Stimulated activated CD8-positive, alpha-beta memory T cell treated with anti-CD3 and anti-CD28 coated beads, Interleukin-15, amount 100 ng/mL, for 4 hours (primary cell): ENCODE results near the gene ESR2.
"Not testable (repeated sequence)": the region's sequence is repeated elsewhere in the genome, so short reads cannot be mapped to it uniquely, and the experiment has no call there.

Experiments
- DNase-seq, 2 donors: peaks; one replicate each; pipeline ENCODE4 v3.0.0-alpha.2; 2020; ENCODE audit warnings: low read depth in 2 of 2

Gene ESR2

DNA sequence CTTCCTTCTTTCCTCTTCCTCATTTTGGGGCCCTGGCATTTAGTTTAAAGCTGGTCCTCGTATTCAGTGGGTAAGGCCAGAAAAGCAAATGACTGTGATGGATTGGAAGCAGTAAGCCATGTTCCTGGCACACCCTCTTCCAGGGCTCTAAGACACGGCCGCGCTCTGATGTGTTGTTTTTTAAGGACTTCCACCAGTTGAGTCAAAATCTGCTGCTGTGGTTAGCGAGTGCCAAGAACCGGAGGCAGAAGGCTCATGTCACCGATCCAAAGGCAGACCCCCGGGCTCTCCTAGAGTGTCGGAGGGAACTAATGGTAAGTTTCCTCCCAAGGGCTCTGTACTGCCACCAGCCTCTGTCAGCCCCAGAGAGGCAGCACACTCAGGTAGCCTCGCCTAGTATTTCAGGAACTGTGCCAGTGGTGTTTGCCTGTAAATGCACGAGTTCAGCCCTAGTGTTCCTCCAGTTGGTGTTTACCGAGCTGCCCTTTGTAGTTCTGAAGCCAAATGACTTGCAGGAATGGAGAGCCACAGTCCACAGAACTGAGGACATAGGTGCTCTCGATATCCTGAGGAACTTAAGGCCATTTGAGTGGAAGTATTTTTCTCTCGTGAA is 72.7 kb downstream of the ESR2 start:
- DNase-seq = no peak

DNA sequence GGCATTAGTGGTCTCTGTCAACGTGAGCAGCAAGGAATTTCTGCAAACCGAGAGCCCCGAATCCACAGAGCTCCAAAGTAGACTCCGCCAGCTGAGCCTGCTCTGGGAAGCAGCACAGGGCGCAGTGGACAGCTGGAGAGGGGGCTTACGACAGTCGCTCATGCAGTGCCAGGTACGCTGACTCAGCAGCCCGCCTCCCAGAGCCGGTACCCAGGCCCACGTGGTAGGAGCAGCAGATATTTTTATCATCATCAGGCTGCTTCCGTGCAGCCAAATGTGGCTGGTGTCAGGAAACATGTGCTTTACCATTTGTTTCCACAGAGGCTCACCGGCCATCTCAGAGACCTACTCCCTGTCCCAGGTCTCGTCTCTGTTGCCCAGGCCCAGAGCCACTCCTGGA is 73.7 kb downstream of the ESR2 start:
- no peak for DNase-seq

DNA sequence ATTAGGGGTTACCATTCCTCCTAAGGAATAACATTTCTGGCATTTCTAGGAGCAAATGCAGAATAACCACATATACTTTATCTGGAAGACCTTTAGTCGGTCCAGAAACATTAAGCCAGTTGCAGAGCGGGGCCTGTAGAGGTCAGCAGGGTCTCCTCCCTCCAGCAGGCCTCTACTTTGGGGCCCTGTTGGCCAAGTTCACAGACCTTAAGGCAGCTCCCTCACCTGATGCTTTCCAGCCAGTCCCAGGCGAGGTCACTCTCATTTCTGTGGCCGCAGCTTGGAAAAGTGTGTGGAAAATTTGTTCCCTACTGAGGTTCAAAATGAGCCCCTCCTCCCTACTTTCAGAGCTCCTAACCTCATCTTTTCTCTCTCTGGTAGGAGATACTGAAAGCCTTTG is 74.1 kb downstream of the ESR2 start:
- no peak for DNase-seq

DNA sequence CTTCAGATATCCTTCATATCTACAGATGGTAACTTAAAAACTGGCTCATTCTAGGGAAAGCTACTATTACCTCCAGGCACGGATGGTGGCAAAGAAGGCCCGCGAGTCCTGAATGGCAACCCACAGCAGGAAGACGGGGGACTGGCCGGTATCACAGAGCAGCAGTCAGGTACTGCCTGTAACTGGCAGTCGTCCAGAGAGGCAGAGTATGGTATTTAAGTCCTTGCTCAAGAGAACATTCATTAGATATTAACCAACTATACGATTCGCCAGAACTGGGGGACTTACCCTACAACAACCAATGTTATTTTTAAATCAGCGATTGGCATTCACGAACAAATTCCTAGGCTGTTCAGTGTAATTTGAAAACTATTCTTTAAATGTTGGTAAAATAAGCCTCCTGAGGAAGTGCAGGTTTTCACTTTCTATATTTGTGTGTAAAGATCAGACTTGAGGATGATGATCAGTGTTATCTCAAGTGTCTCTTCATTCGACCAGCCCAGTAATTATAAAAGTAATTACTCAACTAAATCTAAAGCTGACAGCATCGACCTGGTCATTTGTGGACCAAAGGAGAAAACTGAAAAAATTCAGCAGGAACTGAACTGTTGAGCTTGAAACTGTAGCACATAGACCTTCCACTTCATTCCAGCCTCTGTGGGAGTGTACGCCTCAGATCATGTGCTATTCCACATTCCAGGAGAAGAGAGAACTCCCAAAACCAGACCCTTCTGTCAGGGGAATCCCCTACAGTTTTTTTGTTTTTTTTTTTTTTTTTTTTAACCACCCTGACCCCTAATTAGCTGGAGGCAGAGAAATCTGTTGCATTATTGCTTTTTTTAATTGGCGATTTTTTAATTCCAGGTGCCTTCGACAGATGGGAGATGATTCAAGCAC is 75.6 kb downstream of the ESR2 start:
- no peak for DNase-seq

DNA sequence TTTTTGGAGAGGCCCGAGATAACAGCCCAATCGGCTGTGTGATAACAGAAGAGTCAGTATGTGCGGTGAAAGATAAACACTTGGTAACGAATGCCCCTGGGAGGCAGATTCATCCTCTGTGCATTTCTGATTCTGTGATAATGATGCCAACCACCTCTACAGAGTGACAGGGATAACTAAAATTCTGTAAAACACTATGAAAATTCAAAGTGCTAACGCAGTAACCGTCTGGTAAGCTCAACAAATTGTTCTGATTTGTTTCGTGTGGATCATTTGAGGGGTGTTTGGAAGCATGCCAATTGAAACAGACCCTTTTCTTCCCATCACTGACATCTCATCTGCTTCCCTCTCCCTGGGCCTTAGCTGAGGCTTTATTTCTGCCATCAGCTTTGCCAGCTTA is 76.3 kb downstream of the ESR2 start:
- no peak for DNase-seq

DNA sequence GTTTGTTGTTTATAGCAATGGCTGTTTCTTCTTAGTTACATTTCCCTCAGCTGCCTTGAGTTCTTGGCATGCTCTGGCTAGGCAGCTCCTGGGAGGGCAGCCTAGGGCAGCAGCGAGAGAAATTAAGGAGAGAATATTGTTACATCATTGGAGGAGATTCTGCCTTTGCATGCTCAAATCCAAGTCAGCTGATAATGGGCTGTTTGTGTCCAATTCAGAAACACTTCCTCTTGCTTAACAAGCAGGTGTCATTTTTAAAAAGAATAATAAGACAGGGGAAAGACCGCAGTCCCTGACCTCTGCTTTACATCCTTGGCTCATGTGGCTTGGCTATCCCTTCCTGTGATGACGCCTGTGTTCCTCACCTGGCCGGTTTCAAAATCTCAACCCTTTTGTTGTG is 76.9 kb downstream of the ESR2 start:
- no peak for DNase-seq

DNA sequence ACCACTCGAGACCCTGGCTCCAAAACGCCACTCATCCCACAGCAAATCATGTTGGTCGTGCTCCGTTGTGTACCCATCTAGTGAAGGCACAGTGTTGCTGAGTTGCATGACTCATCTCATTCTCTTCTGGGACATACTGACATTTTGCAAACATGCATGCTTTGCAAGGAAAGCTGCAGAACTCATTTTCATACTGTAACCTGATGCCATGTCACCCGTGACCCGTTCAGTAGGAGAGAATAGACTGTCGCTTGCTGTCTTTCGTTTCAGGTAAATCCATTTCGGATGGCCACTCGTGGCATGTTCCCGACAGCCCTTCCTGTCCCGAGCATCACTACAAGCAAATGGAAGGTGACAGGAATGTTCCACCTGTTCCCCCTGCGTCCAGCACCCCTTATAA is 78.2 kb downstream of the ESR2 start:
- no peak for DNase-seq

DNA sequence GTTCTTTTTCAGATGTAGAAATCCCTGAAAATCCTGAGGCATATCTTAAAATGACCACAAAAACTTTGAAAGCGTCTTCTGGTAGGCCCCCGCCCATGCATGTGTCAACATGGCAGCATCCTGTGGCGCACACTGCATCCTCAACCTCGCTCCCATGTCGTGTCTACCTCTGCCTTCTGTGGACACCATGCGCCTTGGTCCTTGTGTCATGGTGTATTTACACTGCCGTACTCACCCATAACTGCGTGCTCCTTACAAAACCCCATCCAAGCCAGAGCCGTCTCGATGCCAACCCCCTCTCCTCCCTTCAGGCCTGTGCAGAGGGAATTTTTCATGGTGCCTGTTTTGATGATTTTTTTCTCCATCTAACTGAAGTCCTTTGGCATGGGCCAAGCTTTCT is 78.9 kb downstream of the ESR2 start:
- DNase-seq = no peak

DNA sequence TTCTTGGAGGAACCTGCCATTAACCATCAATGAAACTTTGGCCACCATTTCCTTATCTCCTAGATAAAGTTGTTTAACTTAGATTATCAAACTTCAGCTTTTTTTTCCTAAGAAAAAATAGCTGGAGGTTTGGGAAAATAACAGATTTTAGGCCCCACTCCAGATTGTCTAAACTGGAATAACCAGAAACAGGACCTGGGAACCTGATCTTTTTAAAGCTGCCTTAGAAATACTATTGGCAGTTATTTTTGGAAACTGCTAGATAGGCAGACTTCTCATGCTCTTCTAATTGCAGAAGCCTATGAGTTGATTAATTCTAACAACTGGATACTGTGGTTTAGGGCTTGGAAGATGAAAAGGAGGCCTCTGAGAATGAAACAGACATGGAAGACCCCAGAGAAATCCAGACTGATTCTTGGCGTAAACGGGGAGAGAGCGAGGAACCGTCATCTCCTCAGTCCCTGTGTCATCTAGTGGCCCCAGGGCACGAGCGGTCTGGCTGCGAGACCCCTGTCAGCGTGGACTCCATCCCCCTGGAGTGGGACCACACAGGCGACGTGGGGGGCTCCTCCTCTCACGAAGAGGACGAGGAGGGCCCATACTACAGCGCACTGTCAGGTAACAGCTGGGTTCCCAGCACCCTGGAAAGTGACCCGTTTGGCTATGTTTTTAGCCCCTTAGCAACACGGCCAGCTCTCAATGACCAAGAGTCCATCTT is 80.2 kb downstream of the ESR2 start:
- DNase-seq = no peak

DNA sequence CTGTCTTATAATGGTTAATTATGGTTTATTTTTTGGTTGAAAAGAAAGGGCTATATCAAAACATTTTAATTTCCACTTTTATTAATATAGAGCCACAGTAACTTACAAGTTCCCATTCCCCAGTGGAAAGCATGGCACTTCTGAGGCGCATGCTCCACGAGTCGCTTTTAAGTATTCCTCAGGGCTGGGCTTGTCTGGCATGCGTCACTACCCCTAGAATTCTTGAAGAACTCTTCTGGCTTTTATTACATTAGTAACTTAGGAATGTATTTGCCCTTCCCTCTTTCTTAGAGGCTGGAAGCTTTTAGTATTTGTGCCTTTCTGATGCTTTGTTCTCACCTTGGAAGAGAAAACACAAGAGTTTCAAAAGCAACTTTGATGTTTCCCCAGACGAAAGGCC is 81.1 kb downstream of the ESR2 start:
- no peak for DNase-seq

DNA sequence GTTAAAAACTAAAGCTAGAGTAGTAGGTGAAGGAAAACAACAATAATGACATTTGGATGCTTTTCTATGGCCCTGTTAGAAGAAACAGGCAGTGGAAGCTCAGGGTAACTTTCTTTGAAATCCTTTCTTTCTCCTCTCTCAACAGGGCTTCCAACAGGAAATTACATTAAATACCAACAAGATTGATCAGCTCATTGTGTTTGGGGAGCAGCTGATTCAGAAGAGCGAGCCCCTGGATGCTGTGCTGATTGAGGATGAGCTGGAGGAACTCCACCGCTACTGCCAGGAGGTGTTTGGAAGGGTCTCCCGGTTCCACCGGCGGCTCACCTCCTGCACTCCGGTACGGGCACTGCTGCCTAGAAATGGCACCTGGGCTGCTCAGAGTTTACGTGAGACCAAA is 81.5 kb downstream of the ESR2 start:
- no peak for DNase-seq

DNA sequence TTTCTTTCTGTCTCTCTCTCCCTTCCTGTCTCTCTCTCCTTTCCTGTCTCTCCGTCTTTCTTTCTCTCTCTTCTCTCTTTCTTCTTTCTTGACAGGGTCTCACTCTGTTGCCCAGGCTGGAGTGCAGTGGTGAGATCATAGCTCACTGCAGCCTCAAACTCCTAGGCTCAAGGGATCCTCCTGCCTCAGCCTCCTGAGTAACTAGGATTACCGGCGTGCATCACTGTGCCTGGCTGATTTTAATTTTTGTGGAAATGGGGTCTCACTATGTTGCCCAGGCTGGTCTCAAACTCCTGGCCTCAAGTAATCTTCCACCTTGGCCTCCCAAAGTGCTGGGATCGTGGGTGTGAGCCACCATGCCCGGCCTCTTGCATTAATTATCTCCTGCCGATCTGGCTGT is 83.3 kb downstream of the ESR2 start:
- DNase-seq = not testable (repeated sequence)

DNA sequence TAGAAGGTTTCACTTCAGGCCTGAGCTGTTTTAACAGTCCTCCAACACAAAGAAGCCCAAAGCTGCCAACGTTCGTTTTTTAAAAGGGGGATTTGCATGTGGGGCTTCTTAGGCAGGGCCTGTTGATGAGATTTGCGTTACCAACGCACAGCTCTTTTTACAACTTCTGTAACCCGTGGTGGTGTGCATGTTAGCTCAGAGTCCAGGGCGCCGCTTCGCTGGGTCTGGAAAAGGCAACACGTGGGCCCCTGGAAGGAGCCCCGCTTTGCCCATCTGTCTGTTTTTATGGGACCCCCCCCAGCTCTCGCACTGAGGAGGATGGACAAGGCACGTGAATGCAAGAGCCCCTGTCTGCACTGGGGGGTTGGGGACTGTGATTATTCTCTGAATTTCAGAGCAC is 84.0 kb downstream of the ESR2 start:
- no peak for DNase-seq

DNA sequence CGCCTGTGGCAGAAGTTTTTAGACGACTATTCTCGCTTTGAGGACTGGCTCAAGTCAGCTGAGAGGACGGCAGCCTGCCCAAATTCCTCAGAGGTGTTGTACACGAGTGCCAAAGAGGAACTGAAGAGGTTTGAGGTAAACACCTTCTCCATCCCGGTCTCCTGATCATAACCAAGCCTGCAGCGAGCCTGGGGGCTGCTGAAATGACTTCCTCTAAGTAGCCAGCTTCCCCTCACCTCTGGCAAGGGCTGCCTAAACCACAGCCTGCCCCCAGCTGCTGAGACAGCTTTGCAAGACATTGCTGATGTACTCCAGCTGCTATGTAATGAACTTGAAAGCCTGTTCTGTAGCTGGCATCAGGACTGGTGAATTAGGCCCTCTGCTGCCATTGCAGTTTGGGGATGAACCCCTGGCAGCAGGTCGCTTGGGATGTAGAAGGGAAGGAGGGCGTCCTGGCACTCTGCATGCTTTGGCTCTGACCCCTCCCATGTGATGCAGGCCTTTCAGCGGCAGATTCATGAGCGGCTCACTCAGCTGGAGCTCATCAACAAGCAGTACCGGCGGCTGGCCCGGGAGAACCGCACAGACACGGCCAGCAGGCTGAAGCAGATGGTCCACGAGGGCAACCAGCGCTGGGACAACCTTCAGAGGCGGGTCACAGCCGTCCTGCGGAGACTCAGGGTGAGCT is 84.6 kb downstream of the ESR2 start:
- DNase-seq = no peak

DNA sequence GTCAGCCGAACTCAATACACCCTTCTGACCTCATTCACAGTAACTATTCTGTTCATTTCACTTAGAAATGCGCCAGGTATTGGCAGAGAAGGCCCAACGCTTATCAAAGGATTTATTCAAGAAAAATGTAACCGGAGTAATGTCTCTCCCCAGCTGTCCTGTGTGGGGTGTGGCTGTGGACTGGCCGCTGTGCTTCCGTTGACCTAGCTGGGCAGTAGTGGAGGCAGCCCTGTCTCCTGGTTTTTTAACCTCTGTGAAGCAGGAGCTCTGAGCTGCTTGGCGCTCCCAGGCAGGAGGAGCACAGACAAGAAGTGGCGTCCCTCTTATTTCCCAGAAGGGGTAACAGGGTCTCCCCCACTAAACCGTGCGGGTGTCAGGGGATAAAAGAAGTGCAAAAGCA is 85.2 kb downstream of the ESR2 start:
- DNase-seq = no peak

DNA sequence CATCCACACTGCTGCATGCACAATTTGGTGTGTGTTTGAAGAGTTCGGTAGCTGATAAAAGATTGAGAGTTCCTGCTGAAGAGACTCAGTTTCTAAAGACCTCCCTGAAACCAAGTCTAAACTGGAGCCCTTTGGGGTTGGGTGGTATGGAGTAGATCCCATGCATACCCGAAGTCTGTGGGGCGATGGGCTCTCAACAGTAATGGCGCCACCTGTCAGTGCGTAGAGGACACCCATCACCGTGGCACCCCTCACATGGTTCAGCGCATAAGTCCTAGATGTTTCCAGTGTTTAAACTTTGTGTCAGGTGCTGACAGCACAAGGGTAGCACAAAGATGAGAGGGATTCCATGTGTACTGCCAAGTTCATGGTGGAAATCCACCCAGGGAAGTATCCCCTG is 85.9 kb downstream of the ESR2 start:
- no peak for DNase-seq

DNA sequence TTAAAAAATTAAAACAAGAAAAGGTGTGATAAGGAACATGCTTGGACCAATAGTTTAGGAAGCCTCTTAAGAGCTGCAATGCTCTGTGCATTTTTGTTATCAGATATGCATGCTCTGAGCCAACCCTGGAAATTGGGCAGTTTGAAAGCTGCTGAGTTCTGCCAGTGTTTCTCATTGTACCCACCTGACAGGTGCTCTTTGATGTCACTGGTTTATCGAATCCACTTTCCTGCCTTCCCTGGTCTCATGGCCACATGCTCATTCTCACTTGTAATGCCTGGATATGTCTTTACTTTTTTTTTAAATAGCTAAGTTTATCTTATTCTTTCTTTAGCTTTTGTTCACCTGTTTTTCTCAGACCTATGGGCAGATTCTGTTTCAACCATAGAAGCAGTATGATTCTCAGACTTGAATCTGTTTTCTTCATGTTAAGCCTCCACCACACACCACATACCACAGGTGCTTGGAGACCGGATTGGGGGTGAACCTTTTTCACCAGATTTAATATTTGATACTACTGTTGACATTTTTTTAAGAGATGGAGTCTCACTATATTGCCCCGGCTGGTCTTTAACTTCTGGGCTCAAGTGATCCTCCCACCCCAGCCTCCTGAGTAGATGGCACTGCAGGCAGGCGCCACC is 90.7 kb downstream of the ESR2 start:
- no peak for DNase-seq

DNA sequence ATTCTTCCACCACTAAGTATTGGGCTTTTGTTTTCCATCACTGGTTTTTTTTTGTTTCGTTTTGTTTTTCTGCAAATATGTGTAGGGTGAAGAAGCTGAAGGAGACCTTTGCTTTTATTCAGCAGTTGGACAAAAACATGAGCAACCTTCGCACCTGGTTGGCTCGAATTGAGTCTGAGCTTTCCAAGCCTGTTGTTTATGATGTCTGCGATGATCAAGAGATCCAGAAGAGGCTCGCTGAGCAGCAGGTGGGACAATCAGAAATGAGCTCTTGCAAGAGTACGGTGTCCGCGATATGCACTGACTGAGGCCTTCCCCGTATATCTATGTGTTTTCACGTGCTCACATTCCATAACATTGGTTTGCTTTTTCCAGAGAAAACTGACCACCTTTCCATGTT is 91.5 kb downstream of the ESR2 start:
- no peak for DNase-seq

DNA sequence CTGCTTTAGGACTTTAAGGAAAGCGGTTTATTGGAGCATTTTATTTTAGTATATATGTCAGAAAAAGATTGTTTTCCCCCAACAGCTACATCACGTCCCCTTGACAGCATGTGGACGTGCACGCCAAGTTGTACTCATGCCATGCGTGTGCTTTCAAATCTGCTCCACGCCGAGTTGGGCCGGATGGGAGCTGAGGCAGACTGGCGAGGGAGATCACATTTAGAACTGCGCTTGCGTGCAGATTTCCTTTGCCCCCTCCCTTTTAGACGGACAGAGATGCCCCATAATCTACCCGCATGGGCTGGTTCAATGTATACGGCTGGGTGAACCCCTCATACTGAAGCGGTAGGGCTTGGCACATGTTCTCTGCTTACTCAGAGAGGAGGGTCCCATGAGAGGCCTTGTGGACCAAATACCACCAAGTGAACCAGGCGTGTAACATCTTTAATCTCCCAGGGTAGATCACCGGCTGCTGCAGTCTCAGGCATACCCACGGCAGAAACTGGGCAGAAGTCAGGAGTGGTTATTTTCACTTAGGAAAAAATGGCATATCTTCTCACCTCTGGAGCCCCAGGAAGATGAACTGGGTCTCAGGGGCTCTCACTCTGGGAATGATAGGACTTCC is 92.1 kb downstream of the ESR2 start:
- no peak for DNase-seq

DNA sequence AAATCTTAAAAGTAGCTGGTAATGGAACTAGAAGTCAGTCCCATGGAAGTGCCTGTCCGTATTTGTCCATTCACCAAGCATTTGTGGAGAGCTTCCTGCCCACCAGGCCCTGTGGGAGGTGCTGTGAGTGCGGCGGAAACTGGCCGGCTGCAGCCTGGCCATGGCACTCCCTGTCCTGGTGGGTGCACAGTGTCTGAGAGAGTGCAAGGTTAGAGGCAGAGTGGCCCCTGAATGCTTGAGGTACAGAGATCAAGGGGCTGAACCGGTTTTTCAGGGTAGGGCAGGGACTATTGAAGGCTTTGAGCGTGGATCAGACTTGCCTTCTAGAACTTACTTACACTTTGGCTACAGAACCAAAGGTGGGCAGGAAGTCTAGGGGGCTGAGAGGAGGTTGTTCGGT is 92.9 kb downstream of the ESR2 start:
- DNase-seq = no peak

DNA sequence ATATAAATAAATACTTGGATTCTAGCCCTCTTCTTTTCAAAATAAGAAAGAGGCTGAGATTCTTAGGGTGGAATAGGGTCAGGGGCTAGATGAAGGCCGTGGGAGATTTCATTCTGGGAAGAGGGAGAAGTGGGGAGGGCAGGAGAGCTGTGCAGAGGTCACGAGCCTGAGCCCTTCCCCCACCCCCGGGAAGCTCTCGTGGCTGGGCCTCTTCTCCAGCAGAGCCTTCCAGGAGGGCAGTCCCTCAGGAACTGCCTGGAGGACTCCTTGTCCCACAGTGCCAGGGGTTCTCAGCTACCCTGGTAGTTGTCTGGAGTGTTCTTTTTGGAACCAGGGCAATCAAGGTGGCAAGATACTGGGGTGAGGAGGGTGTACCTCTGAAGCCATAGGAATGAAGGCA is 94.0 kb downstream of the ESR2 start:
- no peak for DNase-seq
